ENCODE measurements around the gene RGS12.

The RGS12 gene

GRCh38 chr4:3283483-3283882, 9.3 kb upstream of the RGS12 start:
- Histone ChIP-seq H3K9ac (ENCODE audit: low read depth, low read length) (no peak overlapping the region), H3K36me3 (ENCODE audit: insufficient read depth, low read length) (no peaks in the 10 kb centered on the region), H3K9me3 (ENCODE audit: control insufficient read depth, insufficient read depth, low read length) (peaks cover 3% of the 10 kb centered on the region; the same call in 1 of the 2 replicates), H3K4me1 (ENCODE audit: insufficient read depth, low read length) (no peaks in the 10 kb centered on the region; the same call in 1 of the 2 replicates)

GRCh38 chr4:3283916-3284315, 8.9 kb upstream of the RGS12 start:
- Histone ChIP-seq H3K36me3 (ENCODE audit: insufficient read depth, low read length) (no peaks in the 10 kb centered on the region), H3K9ac (ENCODE audit: low read depth, low read length) (no peak overlapping the region), H3K4me1 (ENCODE audit: insufficient read depth, low read length) (no peaks in the 10 kb centered on the region; the same call in 1 of the 2 replicates), H3K9me3 (ENCODE audit: control insufficient read depth, insufficient read depth, low read length) (peaks cover 3% of the 10 kb centered on the region; the same call in 1 of the 2 replicates)

GRCh38 chr4:3284734-3285557, 7.9 kb upstream of the RGS12 start:
- H3K9ac ChIP-seq (ENCODE audit: low read depth, low read length): no peak overlapping the region
- no peaks in the 10 kb centered on the region for H3K36me3 ChIP-seq (ENCODE audit: insufficient read depth, low read length)
- H3K4me1 ChIP-seq (ENCODE audit: insufficient read depth, low read length): no peaks in the 10 kb centered on the region; the same call in 1 of the 2 replicates
- no peaks in the 10 kb centered on the region; the same call in 1 of the 2 replicates for H3K9me3 ChIP-seq (ENCODE audit: control insufficient read depth, insufficient read depth, low read length)

- Histone ChIP-seq H3K9ac (ENCODE audit: low read depth, low read length) (no peak overlapping the region), H3K36me3 (ENCODE audit: insufficient read depth, low read length) (no peaks in the 10 kb centered on the region)
These were observed 7.1 kb upstream of the RGS12 start for GRCh38 chr4:3285558-3286334.

GRCh38 chr4:3286335-3287175, 6.3 kb upstream of the RGS12 start:
- no peak overlapping the region for H3K9ac ChIP-seq (ENCODE audit: low read depth, low read length)
- no peaks in the 10 kb centered on the region; the same call in 1 of the 2 replicates for H3K9me3 ChIP-seq (ENCODE audit: control insufficient read depth, insufficient read depth, low read length)
- H3K4me1 ChIP-seq (ENCODE audit: insufficient read depth, low read length): no peaks in the 10 kb centered on the region; the same call in 1 of the 2 replicates
- H3K36me3 ChIP-seq (ENCODE audit: insufficient read depth, low read length): no peaks in the 10 kb centered on the region

More at GRCh38 chr4:3285558-3286334, 7.1 kb upstream of the RGS12 start:
- Histone ChIP-seq H3K4me1 (ENCODE audit: insufficient read depth, low read length) (no peaks in the 10 kb centered on the region; the same call in 1 of the 2 replicates), H3K9me3 (ENCODE audit: control insufficient read depth, insufficient read depth, low read length) (no peaks in the 10 kb centered on the region; the same call in 1 of the 2 replicates)

- H3K36me3 ChIP-seq (ENCODE audit: insufficient read depth, low read length): no peaks in the 10 kb centered on the region
- no peaks in the 10 kb centered on the region for H3K9me3 ChIP-seq (ENCODE audit: control insufficient read depth, insufficient read depth, low read length)
- no peak overlapping the region for H3K9ac ChIP-seq (ENCODE audit: low read depth, low read length)
- H3K4me1 ChIP-seq (ENCODE audit: insufficient read depth, low read length): no peaks in the 10 kb centered on the region; the same call in 1 of the 2 replicates
These were observed 5.4 kb upstream of the RGS12 start for GRCh38 chr4:3287271-3287971.

- H3K36me3 ChIP-seq (ENCODE audit: insufficient read depth, low read length): no peaks in the 10 kb centered on the region
- no peaks in the 10 kb centered on the region; the same call in 1 of the 2 replicates for H3K4me1 ChIP-seq (ENCODE audit: insufficient read depth, low read length)
- no peaks in the 10 kb centered on the region for H3K9me3 ChIP-seq (ENCODE audit: control insufficient read depth, insufficient read depth, low read length)
- H3K9ac ChIP-seq (ENCODE audit: low read depth, low read length): no peak overlapping the region
These were observed 4.8 kb upstream of the RGS12 start for GRCh38 chr4:3287972-3288570.

GRCh38 chr4:3288571-3289094, 4.2 kb upstream of the RGS12 start:
- Histone ChIP-seq H3K4me1 (ENCODE audit: insufficient read depth, low read length) (no peaks in the 10 kb centered on the region; the same call in 1 of the 2 replicates), H3K9ac (ENCODE audit: low read depth, low read length) (no peak overlapping the region), H3K9me3 (ENCODE audit: control insufficient read depth, insufficient read depth, low read length) (no peaks in the 10 kb centered on the region), H3K36me3 (ENCODE audit: insufficient read depth, low read length) (no peaks in the 10 kb centered on the region)

- Histone ChIP-seq H3K9ac (ENCODE audit: low read depth, low read length) (no peak overlapping the region), H3K9me3 (ENCODE audit: control insufficient read depth, insufficient read depth, low read length) (no peaks in the 10 kb centered on the region), H3K4me1 (ENCODE audit: insufficient read depth, low read length) (no peaks in the 10 kb centered on the region; the same call in 1 of the 2 replicates), H3K36me3 (ENCODE audit: insufficient read depth, low read length) (no peaks in the 10 kb centered on the region)
These were observed 2.3 kb upstream of the RGS12 start for GRCh38 chr4:3290476-3290875.

- Histone ChIP-seq H3K9ac (ENCODE audit: low read depth, low read length) (no peak overlapping the region), H3K9me3 (ENCODE audit: control insufficient read depth, insufficient read depth, low read length) (no peaks in the 10 kb centered on the region), H3K36me3 (ENCODE audit: insufficient read depth, low read length) (no peaks in the 10 kb centered on the region), H3K4me1 (ENCODE audit: insufficient read depth, low read length) (no peaks in the 10 kb centered on the region; the same call in 1 of the 2 replicates)
These were observed 1.9 kb upstream of the RGS12 start for GRCh38 chr4:3290889-3291321.

- Histone ChIP-seq H3K9me3 (ENCODE audit: control insufficient read depth, insufficient read depth, low read length) (no peaks in the 10 kb centered on the region), H3K4me1 (ENCODE audit: insufficient read depth, low read length) (no peaks in the 10 kb centered on the region; the same call in 1 of the 2 replicates), H3K9ac (ENCODE audit: low read depth, low read length) (peak overlapping the region; percentile 88), H3K36me3 (ENCODE audit: insufficient read depth, low read length) (no peaks in the 10 kb centered on the region)
These were observed 1.3 kb upstream of the RGS12 start for GRCh38 chr4:3291411-3291968.

- no peaks in the 10 kb centered on the region for H3K36me3 ChIP-seq (ENCODE audit: insufficient read depth, low read length)
- H3K9ac ChIP-seq (ENCODE audit: low read depth, low read length): peak overlapping the region; percentile 88
- no peaks in the 10 kb centered on the region; the same call in 1 of the 2 replicates for H3K4me1 ChIP-seq (ENCODE audit: insufficient read depth, low read length)
- no peaks in the 10 kb centered on the region for H3K9me3 ChIP-seq (ENCODE audit: control insufficient read depth, insufficient read depth, low read length)
These were observed 751 bp upstream of the RGS12 start for GRCh38 chr4:3291969-3292570.
